CD4-positive, alpha-beta T cell (primary cell): ENCODE measurements around the gene ACSL3. TPM values are rescaled to one million over a fixed set of nuclear protein-coding genes. Genes with fewer than 3 reads are reported as not detected.

Experiments
- ATAC-seq: fragments of 200-7000 bp; cut with Tn5 transposase; one replicate; pipeline ENCODE4 v1.10.0; 2022; ENCODE audit warnings: mild to moderate bottlenecking; ENCODE audit not compliant: poor library complexity
- CTCF ChIA-PET: fragments of 350-600 bp; sonication (Branson Sonifier 250); formaldehyde crosslinking; loops from one replicate; lab custom pipeline; 2021; ENCODE audit warnings: antibody characterized with exemption, inconsistent platforms; lab: Charles Lee
- POLR2A ChIA-PET: fragments of 350-600 bp; sonication (Branson Sonifier 250); formaldehyde crosslinking; loops from one replicate; lab custom pipeline; 2021; ENCODE audit warnings: antibody characterized with exemption, inconsistent platforms; lab: Charles Lee
- DNase-seq, 14 experiments: peaks; one replicate each; pipeline ENCODE4 v3.0.0-alpha.2; 2013 to 2020; ENCODE audit warnings: mixed read lengths in 2 of 14
- H3K27ac ChIP-seq, 2 donors: one replicate each; pipeline versions ENCODE4 v1.5.1 to v1.7.0; 2013; ENCODE audit warnings: low read length in 2 of 2, low read depth in 1 of 2, mild to moderate bottlenecking in 1 of 2
- H3K27me3 ChIP-seq, 2 experiments: 1 replicate in 1 of 2; 2 replicates in 1 of 2; pipeline versions ENCODE4 v1.6.1 to v1.7.0; 2013; ENCODE audit warnings: low read length in 2 of 2, control low read depth in 1 of 2, mild to moderate bottlenecking in 1 of 2, moderate library complexity in 1 of 2; ENCODE audit not compliant: insufficient read depth in 2 of 2, control insufficient read depth in 1 of 2
- H3K36me3 ChIP-seq: one replicate; pipeline ENCODE4 v1.6.1; 2013; ENCODE audit warnings: low read length, control low read depth; ENCODE audit not compliant: insufficient read depth
- H3K4me1 ChIP-seq: one replicate; pipeline ENCODE4 v1.6.1; 2013; ENCODE audit warnings: low read length, control low read depth; ENCODE audit not compliant: insufficient read depth
- H3K4me3 ChIP-seq: one replicate; pipeline ENCODE4 v1.5.1; 2013; ENCODE audit warnings: mild to moderate bottlenecking, low read length, moderate library complexity
- H3K9me3 ChIP-seq, 2 experiments: 1 replicate in 1 of 2; 2 replicates in 1 of 2; pipeline versions ENCODE4 v1.6.1 to v1.7.0; 2013; ENCODE audit warnings: low read length in 2 of 2, mild to moderate bottlenecking in 2 of 2, control low read depth in 1 of 2, moderate library complexity in 1 of 2; ENCODE audit not compliant: control insufficient read depth in 1 of 2, insufficient read depth in 1 of 2
- H3K27ac Mint-ChIP-seq: one replicate; pipeline ENCODE4 v1.8.0; 2020; ENCODE audit warnings: mixed read lengths
- H3K27me3 Mint-ChIP-seq: one replicate; pipeline ENCODE4 v1.8.0; 2021; ENCODE audit warnings: mixed read lengths
- H3K36me3 Mint-ChIP-seq: one replicate; pipeline ENCODE4 v1.8.0; 2021; ENCODE audit warnings: low read depth, mixed read lengths
- H3K4me1 Mint-ChIP-seq: one replicate; pipeline ENCODE4 v1.8.0; 2021; ENCODE audit warnings: low read depth, mixed read lengths
- H3K4me3 Mint-ChIP-seq: one replicate; pipeline ENCODE4 v1.8.0; 2020; ENCODE audit warnings: mild to moderate bottlenecking, mixed read lengths
- H3K9me3 Mint-ChIP-seq: one replicate; pipeline ENCODE4 v1.8.0; 2020; ENCODE audit warnings: mixed read lengths
- CTCF ChIP-seq: fragments of 200-600 bp; IDR thresholded peaks from one replicate; pipeline ENCODE4 v1.8.0; 2022; ENCODE audit warnings: antibody characterized with exemption, mild to moderate bottlenecking
- intact Hi-C, 2 experiments: fragments of 100-400 bp; cut with DNase I in 1 of 2; cut with micrococcal nuclease in 1 of 2; formaldehyde crosslinking; loops; one replicate each; pipeline versions ENCODE4 v1.15.1 to v1.9.0; 2023 to 2025; cut with DNase I, micrococcal nuclease
- total RNA-seq, 174 experiments: library from RNA in 2 of 174; stranded (reverse) in 2 of 174; gene quantifications; one replicate each; pipeline ENCODE4 v1.2.3 and lab custom pipeline; 2021 to 2026

ACSL3 gene
- total RNA-seq, 2 experiments from 2014 or later = 65.5 to 66.6 TPM

- Mint-ChIP-seq H3K4me1 (peaks cover 48% of the 10 kb centered on the region), H3K4me3 (no peak overlapping the region), H3K36me3 (peaks cover 71% of the 10 kb centered on the region), H3K9me3 (no peaks in the 10 kb centered on the region), H3K27ac (no peak overlapping the region), H3K27me3 (no peaks in the 10 kb centered on the region)
- Histone ChIP-seq H3K36me3 (peaks cover 20% of the 10 kb centered on the region), H3K27ac (no peak overlapping the region), H3K27me3 (no peaks in the 10 kb centered on the region), H3K9me3 (no peaks in the 10 kb centered on the region), H3K4me3 (no peak overlapping the region), H3K4me1 (no peaks in the 10 kb centered on the region)
- ChIA-PET POLR2A (no interaction called here), CTCF (no interaction called here)
- intact Hi-C loops = no loop called here
- DNase-seq = peak in 3 of 14 experiments; percentile 22 to 38 (median 30)
- no peak for ATAC-seq
- no peak for TF ChIP-seq CTCF
These were observed 51.3 kb downstream of the ACSL3 start for GRCh38 chr2:222912117-222912516.

- Mint-ChIP-seq H3K27ac (no peak overlapping the region), H3K4me1 (peaks cover 43% of the 10 kb centered on the region), H3K4me3 (no peak overlapping the region), H3K9me3 (no peaks in the 10 kb centered on the region), H3K36me3 (peaks cover 76% of the 10 kb centered on the region), H3K27me3 (no peaks in the 10 kb centered on the region)
- no peak overlapping the region for H3K4me3 ChIP-seq
- DNase-seq = no peak
- no peaks in the 10 kb centered on the region for H3K27me3 ChIP-seq
- ChIA-PET POLR2A (no interaction called here), CTCF (no interaction called here)
- H3K4me1 ChIP-seq = no peaks in the 10 kb centered on the region
- no peaks in the 10 kb centered on the region for H3K9me3 ChIP-seq
- ATAC-seq = no peak
- peaks cover 22% of the 10 kb centered on the region for H3K36me3 ChIP-seq
- no peak overlapping the region for H3K27ac ChIP-seq
- TF ChIP-seq CTCF = no peak
- intact Hi-C loops = no loop called here
These were observed 51.9 kb downstream of the ACSL3 start for GRCh38 chr2:222912776-222913175.

GRCh38 chr2:222915092-222915957 is 54.5 kb downstream of the ACSL3 start:
- peaks cover 70% of the 10 kb centered on the region for H3K36me3 Mint-ChIP-seq
- no peak for ATAC-seq
- H3K9me3 Mint-ChIP-seq = no peaks in the 10 kb centered on the region

More at GRCh38 chr2:222915092-222915957, 54.5 kb downstream of the ACSL3 start:
- intact Hi-C loops = no loop called here
- TF ChIP-seq CTCF = peak; percentile 23
- ChIA-PET POLR2A (no interaction called here), CTCF (interaction anchor here (0.6 to 1.1 kb wide), 2 partner anchors 16 to 24 kb away, joined by 3 to 4 read pairs; no protein-coding TSS in a partner anchor)
- H3K4me1 ChIP-seq = no peaks in the 10 kb centered on the region
- no peaks in the 10 kb centered on the region for H3K27me3 Mint-ChIP-seq
- H3K27ac ChIP-seq = no peak overlapping the region
- H3K36me3 ChIP-seq = peaks cover 20% of the 10 kb centered on the region
- no peak overlapping the region for H3K27ac Mint-ChIP-seq
- DNase-seq = peak in 1 of 14 experiments; percentile 2
- no peak overlapping the region for H3K4me3 Mint-ChIP-seq
- H3K4me1 Mint-ChIP-seq = peaks cover 24% of the 10 kb centered on the region
- H3K27me3 ChIP-seq = no peaks in the 10 kb centered on the region
- no peaks in the 10 kb centered on the region for H3K9me3 ChIP-seq
- H3K4me3 ChIP-seq = no peak overlapping the region
